ENCODE data around the gene SMURF2. TPM values are rescaled to one million over a fixed set of nuclear protein-coding genes. Genes with fewer than 3 reads are reported as not detected.
"Not testable (repeated sequence)": the region's sequence is repeated elsewhere in the genome, so short reads cannot be mapped to it uniquely, and the experiment has no call there.

SMURF2 gene
- total RNA-seq, 1 donor from 2014 or later, result 39.6 TPM

- peaks cover 41% of the 10 kb centered on the region for H3K4me1 ChIP-seq
Observed at GRCh38 chr17:64615028-64615677, 47.0 kb downstream of the SMURF2 start.

GRCh38 chr17:64614266-64615027, 47.7 kb downstream of the SMURF2 start:
- Histone ChIP-seq H3K4me3 (no peak overlapping the region), H3K9me3 (no peaks in the 10 kb centered on the region), H3K4me1 (peaks cover 41% of the 10 kb centered on the region), H3K27ac (no peak overlapping the region), H3K36me3 (no peaks in the 10 kb centered on the region), H3K27me3 (ENCODE audit: low read depth) (no peaks in the 10 kb centered on the region)
- DNase-seq (no peak), ATAC-seq (no peak)
- no peak for TF ChIP-seq CTCF (IDR thresholded peaks at IDR 0.05)
- intact Hi-C loops (cut with DNase I), result no loop called here

More at GRCh38 chr17:64615028-64615677, 47.0 kb downstream of the SMURF2 start:
- ATAC-seq (peak in 1 of 2 donors; percentile 50), DNase-seq (no peak)
- intact Hi-C loops (cut with DNase I), result no loop called here
- Histone ChIP-seq H3K9me3 (no peaks in the 10 kb centered on the region), H3K4me3 (no peak overlapping the region), H3K36me3 (no peaks in the 10 kb centered on the region), H3K27me3 (ENCODE audit: low read depth) (no peaks in the 10 kb centered on the region), H3K27ac (no peak overlapping the region)
- no peak for TF ChIP-seq CTCF (IDR thresholded peaks at IDR 0.05)

DNA sequence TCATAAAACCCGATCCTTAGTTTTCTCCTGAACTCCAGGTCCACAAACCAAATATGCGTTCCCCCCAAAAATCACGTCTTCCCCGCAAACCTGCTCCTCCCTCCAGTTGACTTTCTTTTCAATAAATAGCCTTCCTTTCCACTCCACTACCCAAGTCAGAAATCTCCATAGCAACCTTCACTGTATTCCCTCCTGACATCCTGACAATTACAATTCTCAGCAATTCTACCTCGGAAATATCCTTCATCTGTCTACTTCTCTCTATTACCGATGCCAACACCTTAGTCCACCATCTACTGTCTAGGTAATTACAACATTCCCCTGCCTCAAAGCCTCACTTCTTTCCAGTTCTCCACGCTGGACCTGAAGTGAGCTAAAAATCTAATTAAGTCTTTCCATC, 50.7 kb downstream of the SMURF2 start:
- ATAC-seq (no peak), DNase-seq (no peak)
- no peak for TF ChIP-seq CTCF (IDR thresholded peaks at IDR 0.05)
- intact Hi-C loops (cut with DNase I), result no loop called here
- no peak overlapping the region for H3K4me3 ChIP-seq
- H3K9me3 ChIP-seq, result no peaks in the 10 kb centered on the region
- H3K27me3 ChIP-seq (ENCODE audit: low read depth), result no peaks in the 10 kb centered on the region
- H3K4me1 ChIP-seq, result peaks cover 56% of the 10 kb centered on the region
- H3K27ac ChIP-seq, result no peak overlapping the region
- no peaks in the 10 kb centered on the region for H3K36me3 ChIP-seq

DNA sequence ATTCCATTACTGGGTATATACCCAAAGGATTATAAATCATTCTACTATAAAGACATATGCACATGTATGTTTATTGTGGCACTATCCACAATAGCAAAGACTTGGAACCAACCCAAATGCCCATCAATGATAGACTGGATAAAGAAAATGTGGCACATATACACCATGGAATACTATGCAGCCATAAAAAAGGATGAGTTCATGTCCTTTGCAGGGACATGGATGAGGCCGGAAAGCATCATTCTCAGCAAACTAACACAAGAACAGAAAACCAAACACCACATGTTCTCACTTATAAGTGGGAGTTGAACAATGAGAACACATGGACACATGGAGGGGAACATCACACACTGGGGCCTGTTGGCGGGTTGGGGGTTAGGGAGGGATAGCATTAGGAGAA, 51.9 kb downstream of the SMURF2 start:
- ATAC-seq; H3K36me3 ChIP-seq; DNase-seq; H3K9me3 ChIP-seq; intact Hi-C loops (cut with DNase I); H3K27me3 ChIP-seq (ENCODE audit: low read depth); H3K4me3 ChIP-seq; H3K27ac ChIP-seq: not testable (repeated sequence)
- peaks cover 49% of the 10 kb centered on the region for H3K4me1 ChIP-seq

- Histone ChIP-seq H3K27ac (no peak overlapping the region), H3K27me3 (ENCODE audit: low read depth) (no peaks in the 10 kb centered on the region), H3K36me3 (no peaks in the 10 kb centered on the region), H3K4me1 (peaks cover 44% of the 10 kb centered on the region), H3K4me3 (no peak overlapping the region), H3K9me3 (no peaks in the 10 kb centered on the region)
- intact Hi-C loops (cut with DNase I), result no loop called here
- no peak for DNase-seq
- no peak for TF ChIP-seq CTCF (IDR thresholded peaks at IDR 0.05)
- no peak for ATAC-seq
Observed at GRCh38 chr17:64608571-64608981, 53.5 kb downstream of the SMURF2 start.
